ENCODE data around the gene MEIKIN.

The MEIKIN gene

GRCh38 chr5:131818001-131818724 is 127.3 kb downstream of the MEIKIN start:
- no peaks in the 10 kb centered on the region for H3K4me1 Mint-ChIP-seq
- TF ChIP-seq, protein P1, sequence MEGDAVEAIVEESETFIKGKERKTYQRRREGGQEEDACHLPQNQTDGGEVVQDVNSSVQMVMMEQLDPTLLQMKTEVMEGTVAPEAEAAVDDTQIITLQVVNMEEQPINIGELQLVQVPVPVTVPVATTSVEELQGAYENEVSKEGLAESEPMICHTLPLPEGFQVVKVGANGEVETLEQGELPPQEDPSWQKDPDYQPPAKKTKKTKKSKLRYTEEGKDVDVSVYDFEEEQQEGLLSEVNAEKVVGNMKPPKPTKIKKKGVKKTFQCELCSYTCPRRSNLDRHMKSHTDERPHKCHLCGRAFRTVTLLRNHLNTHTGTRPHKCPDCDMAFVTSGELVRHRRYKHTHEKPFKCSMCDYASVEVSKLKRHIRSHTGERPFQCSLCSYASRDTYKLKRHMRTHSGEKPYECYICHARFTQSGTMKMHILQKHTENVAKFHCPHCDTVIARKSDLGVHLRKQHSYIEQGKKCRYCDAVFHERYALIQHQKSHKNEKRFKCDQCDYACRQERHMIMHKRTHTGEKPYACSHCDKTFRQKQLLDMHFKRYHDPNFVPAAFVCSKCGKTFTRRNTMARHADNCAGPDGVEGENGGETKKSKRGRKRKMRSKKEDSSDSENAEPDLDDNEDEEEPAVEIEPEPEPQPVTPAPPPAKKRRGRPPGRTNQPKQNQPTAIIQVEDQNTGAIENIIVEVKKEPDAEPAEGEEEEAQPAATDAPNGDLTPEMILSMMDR (IDR thresholded peaks at IDR 0.05; ENCODE audit: unreplicated experiment in 3 of 3) = no peak
- no peak overlapping the region for H3K4me3 Mint-ChIP-seq
- no peaks in the 10 kb centered on the region for H3K36me3 Mint-ChIP-seq (ENCODE audit: low read depth)
- H3K9me3 Mint-ChIP-seq = no peaks in the 10 kb centered on the region
- no peak overlapping the region for H3K27ac Mint-ChIP-seq
- no peaks in the 10 kb centered on the region for H3K27me3 Mint-ChIP-seq (ENCODE audit: low read depth)

GRCh38 chr5:131814990-131815389 is 130.5 kb downstream of the MEIKIN start:
- no peaks in the 10 kb centered on the region for H3K36me3 Mint-ChIP-seq (ENCODE audit: low read depth)
- no peak overlapping the region for H3K27ac Mint-ChIP-seq
- TF ChIP-seq, protein P1 (IDR thresholded peaks at IDR 0.05; ENCODE audit: unreplicated experiment in 3 of 3) = no peak
- H3K4me3 Mint-ChIP-seq = no peak overlapping the region
- H3K27me3 Mint-ChIP-seq (ENCODE audit: low read depth) = no peaks in the 10 kb centered on the region
- no peaks in the 10 kb centered on the region for H3K9me3 Mint-ChIP-seq
- H3K4me1 Mint-ChIP-seq = peaks cover 10% of the 10 kb centered on the region

GRCh38 chr5:131812371-131813160 is 132.9 kb downstream of the MEIKIN start:
- peaks cover 2% of the 10 kb centered on the region for H3K27me3 Mint-ChIP-seq (ENCODE audit: low read depth)

GRCh38 chr5:131810510-131811249 is 134.8 kb downstream of the MEIKIN start:
- Mint-ChIP-seq H3K36me3 (ENCODE audit: low read depth) (no peaks in the 10 kb centered on the region), H3K4me1 (peaks cover 10% of the 10 kb centered on the region), H3K27ac (no peak overlapping the region), H3K4me3 (no peak overlapping the region), H3K9me3 (no peaks in the 10 kb centered on the region), H3K27me3 (ENCODE audit: low read depth) (peaks cover 4% of the 10 kb centered on the region)
- TF ChIP-seq, protein P1 (IDR thresholded peaks at IDR 0.05; ENCODE audit: unreplicated experiment in 3 of 3) = no peak

More at GRCh38 chr5:131812371-131813160, 132.9 kb downstream of the MEIKIN start:
- Mint-ChIP-seq H3K36me3 (ENCODE audit: low read depth) (no peaks in the 10 kb centered on the region), H3K9me3 (no peaks in the 10 kb centered on the region), H3K27ac (no peak overlapping the region), H3K4me1 (peaks cover 10% of the 10 kb centered on the region), H3K4me3 (no peak overlapping the region)
- TF ChIP-seq, protein P1 (IDR thresholded peaks at IDR 0.05; ENCODE audit: unreplicated experiment in 3 of 3) = no peak

DNA sequence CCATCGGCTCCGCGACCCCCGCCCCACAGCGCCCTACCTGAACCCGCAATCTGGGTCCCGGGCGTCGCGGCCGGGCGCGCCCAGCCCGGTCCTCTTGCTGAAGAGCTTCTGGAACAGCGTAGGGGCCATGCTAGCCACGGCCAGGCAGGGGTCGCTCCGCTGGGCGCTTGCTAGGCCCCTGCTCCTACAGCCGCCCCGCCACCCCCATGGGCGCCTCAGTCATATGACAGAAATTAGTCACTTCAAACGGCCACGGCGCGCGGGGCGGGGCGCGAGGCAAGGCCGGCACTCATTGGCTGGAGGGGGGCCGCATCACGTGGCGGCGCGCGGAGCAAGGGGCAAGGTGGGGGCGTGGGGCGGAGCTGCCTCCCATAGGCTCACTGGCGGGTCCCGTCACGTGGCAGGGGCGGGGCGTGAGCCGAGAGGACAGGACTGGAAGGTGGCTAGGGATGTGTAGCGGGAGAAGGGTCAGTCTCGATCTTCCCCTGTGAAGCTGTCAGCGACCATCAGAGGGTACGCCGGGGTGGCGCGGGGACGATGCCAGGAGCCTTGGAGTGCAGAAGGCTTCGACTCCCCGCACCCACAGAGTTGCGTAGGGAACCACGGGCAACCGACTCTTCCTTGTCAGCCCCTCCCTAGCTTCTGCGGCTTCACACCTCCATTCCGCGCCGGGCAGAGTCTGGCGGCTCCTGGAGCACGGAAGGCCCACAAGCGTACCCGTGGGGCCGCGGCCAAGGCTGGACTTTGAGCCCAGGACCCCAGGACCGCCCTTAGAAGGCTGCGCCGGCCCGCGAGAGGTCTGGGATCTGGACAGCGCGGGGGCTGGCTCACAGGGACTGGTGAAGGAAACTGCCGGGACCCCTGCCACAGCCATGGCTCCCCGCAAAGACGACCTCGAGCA is 148.4 kb downstream of the MEIKIN start, which contains the start of gene FNIP1:
Gene FNIP1 (minus strand): TSS at position 225 of the 901 bp plus-strand sequence. CDS start 96 bp downstream, at position 129.
- TF ChIP-seq, protein P1 (IDR thresholded peaks at IDR 0.05; ENCODE audit: unreplicated experiment in 3 of 3) = no peak
- Mint-ChIP-seq H3K9me3 (no peaks in the 10 kb centered on the region), H3K27me3 (ENCODE audit: low read depth) (no peaks in the 10 kb centered on the region), H3K4me1 (peaks cover 27% of the 10 kb centered on the region), H3K36me3 (ENCODE audit: low read depth) (peaks cover 4% of the 10 kb centered on the region), H3K27ac (peak within 1 kb of the TSS; percentile 75 to 96 (median 96)), H3K4me3 (peak within 1 kb of the TSS; percentile 94 to 100 (median 98))

Measured in nephron (organoid).